ENCODE results near the gene FUBP3.

GRCh38 chr9:130575514-130575913, 3.9 kb upstream of the FUBP3 start:
- TF ChIP-seq CREB1 (CRISPR knock-in tag; IDR thresholded peaks at IDR 0.05; ENCODE audit: low read depth): no peak
- no peak for TF ChIP-seq CTCF (conservative IDR thresholded peaks at IDR 0.05; ENCODE audit: low read depth in 2 of 2)
- no peak for TF ChIP-seq EZH2 (IDR thresholded peaks at IDR 0.05; ENCODE audit: low read depth, unreplicated experiment)
- no peak for TF ChIP-seq POLR2AphosphoS5 (IDR thresholded peaks at IDR 0.05; ENCODE audit: low read depth)
